Neural progenitor cell (in vitro differentiated cells): ENCODE results near the gene TIAM1.

Experiments
- CTCF ChIP-seq: fragments of 200-600 bp; sonication (generic); IDR thresholded peaks from 2 replicates; pipeline ENCODE4 v1.5.1; 2017; ENCODE audit warnings: antibody characterized with exemption, mild to moderate bottlenecking
- EZH2 ChIP-seq: fragments of 200-600 bp; sonication (generic); IDR thresholded peaks from 2 replicates; pipeline ENCODE4 v1.6.1; 2017; ENCODE audit warnings: antibody characterized with exemption, mild to moderate bottlenecking, moderate library complexity
- EZH2phosphoT487 ChIP-seq: fragments of 200-600 bp; sonication (generic); IDR thresholded peaks from 2 replicates; pipeline ENCODE4 v1.6.1; 2017; ENCODE audit warnings: antibody characterized with exemption

- TF ChIP-seq EZH2 (no peak), CTCF (no peak), EZH2phosphoT487 (no peak)
These were observed 78.6 kb downstream of the TIAM1 start for GRCh38 chr21:31265366-31266013.
